H9 (cell line): Measurements from ENCODE around the gene SMYD2. TPM values are rescaled to one million over a fixed set of nuclear protein-coding genes. Genes with fewer than 3 reads are reported as not detected.

Source experiments
- DNase-seq: peaks from one replicate; pipeline ENCODE4 v3.0.0-alpha.2; 2017
- H2AFZ ChIP-seq: one replicate; pipeline ENCODE4 v1.6.1; 2013; ENCODE audit warnings: mild to moderate bottlenecking, low read length, control low read depth, moderate library complexity
- H2AK5ac ChIP-seq: 2 replicates; pipeline ENCODE4 v1.6.1; 2013; ENCODE audit warnings: low read length, control low read depth, mixed read lengths; ENCODE audit not compliant: insufficient read length
- H2BK120ac ChIP-seq: one replicate; pipeline ENCODE4 v1.6.1; 2013; ENCODE audit warnings: low read depth, mild to moderate bottlenecking, low read length, control low read depth, inconsistent platforms; ENCODE audit not compliant: poor library complexity, severe bottlenecking
- H2BK12ac ChIP-seq: 2 replicates; pipeline ENCODE4 v1.6.1; 2013; ENCODE audit warnings: low read length, control low read depth, mixed read lengths, low read depth; ENCODE audit not compliant: insufficient read length
- H2BK15ac ChIP-seq: 2 replicates; pipeline ENCODE4 v1.6.1; 2013; ENCODE audit warnings: low read depth, low read length, control low read depth
- H2BK20ac ChIP-seq: one replicate; pipeline ENCODE4 v1.6.1; 2013; ENCODE audit warnings: low read depth, mild to moderate bottlenecking, low read length, control low read depth, inconsistent platforms; ENCODE audit not compliant: poor library complexity, severe bottlenecking
- H2BK5ac ChIP-seq: 2 replicates; pipeline ENCODE4 v1.6.1; 2013; ENCODE audit warnings: low read length, control low read depth, mixed read lengths; ENCODE audit not compliant: insufficient read length
- H3K14ac ChIP-seq: 2 replicates; pipeline ENCODE4 v1.6.1; 2013; ENCODE audit warnings: low read length, control low read depth; ENCODE audit not compliant: insufficient read depth
- H3K18ac ChIP-seq: 2 replicates; pipeline ENCODE4 v1.6.1; 2013; ENCODE audit warnings: low read depth, mild to moderate bottlenecking, mixed read lengths, low read length, control low read depth; ENCODE audit not compliant: insufficient read length
- H3K23ac ChIP-seq: 2 replicates; pipeline ENCODE4 v1.6.1; 2013; ENCODE audit warnings: low read length, control low read depth, mixed read lengths, low read depth; ENCODE audit not compliant: insufficient read length
- H3K23me2 ChIP-seq: 2 replicates; pipeline ENCODE4 v1.6.1; 2013; ENCODE audit warnings: low read depth, mild to moderate bottlenecking, mixed read lengths, low read length, control low read depth; ENCODE audit not compliant: insufficient read length, poor library complexity, severe bottlenecking
- H3K27ac ChIP-seq: 2 replicates; pipeline ENCODE4 v1.5.1; 2013; ENCODE audit warnings: low read length, control low read depth, mixed read lengths, low read depth; ENCODE audit not compliant: insufficient read length
- H3K27me3 ChIP-seq: 2 replicates; pipeline ENCODE4 v1.6.1; 2013; ENCODE audit warnings: low read length, control low read depth, inconsistent platforms; ENCODE audit not compliant: insufficient read depth
- H3K4ac ChIP-seq: 2 replicates; pipeline ENCODE4 v1.6.1; 2013; ENCODE audit warnings: low read depth, mild to moderate bottlenecking, control low read depth, inconsistent platforms, low read length, moderate library complexity
- H3K4me1 ChIP-seq: 2 replicates; pipeline ENCODE4 v1.6.1; 2013; ENCODE audit warnings: low read length, control low read depth, inconsistent platforms; ENCODE audit not compliant: insufficient read depth
- H3K4me2 ChIP-seq: 2 replicates; pipeline ENCODE4 v1.6.1; 2013; ENCODE audit warnings: low read length, control low read depth, mixed read lengths; ENCODE audit not compliant: insufficient read length, insufficient read depth
- H3K56ac ChIP-seq: 2 replicates; pipeline ENCODE4 v1.6.1; 2013; ENCODE audit warnings: low read depth, mild to moderate bottlenecking, mixed read lengths, low read length, control low read depth; ENCODE audit not compliant: insufficient read length
- H3K79me1 ChIP-seq: 2 replicates; pipeline ENCODE4 v1.6.1; 2013; ENCODE audit warnings: low read depth, mild to moderate bottlenecking, moderate library complexity, low read length, control low read depth, inconsistent platforms; ENCODE audit not compliant: insufficient read depth, poor library complexity, severe bottlenecking
- H3K79me2 ChIP-seq: 2 replicates; pipeline ENCODE4 v1.6.1; 2013; ENCODE audit warnings: low read length, control low read depth, inconsistent platforms; ENCODE audit not compliant: insufficient read depth
- H3K9ac ChIP-seq: 2 replicates; pipeline ENCODE4 v1.6.1; 2013; ENCODE audit warnings: low read length, control low read depth, mixed read lengths; ENCODE audit not compliant: insufficient read length; ENCODE audit errors: extremely low read depth
- H3K9me3 ChIP-seq: one replicate; pipeline ENCODE4 v1.6.1; 2013; ENCODE audit warnings: low read depth, low read length, inconsistent platforms; ENCODE audit not compliant: control insufficient read depth
- H3T11ph ChIP-seq: one replicate; pipeline ENCODE4 v1.6.1; 2013; ENCODE audit warnings: mild to moderate bottlenecking, low read length, control low read depth, inconsistent platforms
- H4K20me1 ChIP-seq: one replicate; pipeline ENCODE4 v1.6.1; 2013; ENCODE audit not compliant: control insufficient read depth, insufficient read length, insufficient read depth
- H4K5ac ChIP-seq: 2 replicates; pipeline ENCODE4 v1.6.1; 2013; ENCODE audit warnings: low read depth, mild to moderate bottlenecking, mixed read lengths, low read length, control low read depth; ENCODE audit not compliant: insufficient read length
- H4K8ac ChIP-seq: replicated peaks from 2 replicates; pipeline ENCODE4 v1.6.1; 2013; ENCODE audit warnings: low read length, control low read depth, mixed read lengths, low read depth; ENCODE audit not compliant: insufficient read length
- H4K91ac ChIP-seq: 2 replicates; pipeline ENCODE4 v1.6.1; 2013; ENCODE audit warnings: low read depth, mild to moderate bottlenecking, moderate library complexity, mixed read lengths, low read length, control low read depth; ENCODE audit not compliant: insufficient read length
- H3K27ac Mint-ChIP-seq, 3 experiments: 2 replicates in 2 of 3; 3 replicates in 1 of 3; pipeline ENCODE4 v1.8.0; 2020 to 2021; ENCODE audit warnings: mixed read lengths in 3 of 3, mild to moderate bottlenecking in 1 of 3, moderate library complexity in 1 of 3
- H3K27me3 Mint-ChIP-seq: 2 replicates; pipeline ENCODE4 v1.8.0; 2021; ENCODE audit warnings: low read depth, mild to moderate bottlenecking, moderate library complexity, mixed read lengths
- H3K36me3 Mint-ChIP-seq, 3 experiments: 2 replicates in 2 of 3; 3 replicates in 1 of 3; pipeline ENCODE4 v1.8.0; 2020 to 2021; ENCODE audit warnings: low read depth in 3 of 3, mixed read lengths in 3 of 3; ENCODE audit not compliant: insufficient read depth in 1 of 3
- H3K4me1 Mint-ChIP-seq, 2 experiments: 2 replicates each; pipeline ENCODE4 v1.8.0; 2020; ENCODE audit warnings: mixed read lengths in 2 of 2
- H3K4me3 Mint-ChIP-seq, 2 experiments: 2 replicates in 1 of 2; 3 replicates in 1 of 2; pipeline ENCODE4 v1.8.0; 2020 to 2021; ENCODE audit warnings: mild to moderate bottlenecking in 2 of 2, mixed read lengths in 2 of 2, moderate library complexity in 1 of 2
- H3K9me3 Mint-ChIP-seq, 2 experiments: 2 replicates in 1 of 2; 3 replicates in 1 of 2; pipeline ENCODE4 v1.8.0; 2020; ENCODE audit warnings: mild to moderate bottlenecking in 2 of 2, mixed read lengths in 2 of 2, moderate library complexity in 1 of 2
- WGBS: extraction: QIAGEN DNeasy Blood & Tissue Kit; methylation state at CpG from one replicate; pipeline ENCODE4 v1.1.7; 2013; ENCODE audit warnings: missing lambda C conversion rate, low lambda C conversion rate, mixed read lengths; ENCODE audit not compliant: insufficient read length; ENCODE audit errors: extremely low coverage; 5-methylcytosine and 5-hydroxymethylcytosine counted together
- total RNA-seq: library from RNA; stranded (reverse); gene quantifications from 2 replicates; pipeline ENCODE4 v1.2.1, GENCODE V29; 2021
- TF ChIP-seq, protein P1 (sequence below): fragments of 200-600 bp; sonication (generic); conservative IDR thresholded peaks from 3 replicates; pipeline ENCODE4 v1.8.0; 2021; ENCODE audit warnings: antibody characterized with exemption, mild to moderate bottlenecking

The SMYD2 gene
- total RNA-seq, 1 experiment from 2014 or later = 10.9 TPM

DNA sequence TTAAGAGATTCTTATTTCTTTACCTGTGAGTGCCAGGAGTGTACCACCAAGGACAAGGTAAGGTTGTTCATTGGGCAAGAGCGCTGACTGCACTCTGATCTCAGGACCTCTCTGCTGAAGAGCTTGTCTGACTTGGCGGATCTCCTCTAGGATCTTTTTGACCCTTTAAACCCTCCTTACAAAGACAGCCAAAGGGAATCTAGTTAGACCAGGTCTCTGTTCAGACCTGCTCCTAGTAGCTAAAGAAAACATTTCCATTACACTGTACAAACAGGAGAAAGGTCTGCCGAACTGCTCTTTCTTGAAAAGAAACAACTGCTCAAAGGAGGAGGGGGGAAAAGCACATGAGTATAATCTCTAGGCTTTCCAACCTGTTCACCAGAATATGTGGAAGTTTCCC lies 49.3 kb downstream of the SMYD2 start:
- no peak for DNase-seq
- WGBS = no CpG with 5 or more reads among the region's 3 CpGs
- no peak overlapping the region for H2BK12ac ChIP-seq
- H3K79me1 ChIP-seq = no peaks in the 10 kb centered on the region
- H2BK20ac ChIP-seq = no peak overlapping the region
- TF ChIP-seq, protein P1, sequence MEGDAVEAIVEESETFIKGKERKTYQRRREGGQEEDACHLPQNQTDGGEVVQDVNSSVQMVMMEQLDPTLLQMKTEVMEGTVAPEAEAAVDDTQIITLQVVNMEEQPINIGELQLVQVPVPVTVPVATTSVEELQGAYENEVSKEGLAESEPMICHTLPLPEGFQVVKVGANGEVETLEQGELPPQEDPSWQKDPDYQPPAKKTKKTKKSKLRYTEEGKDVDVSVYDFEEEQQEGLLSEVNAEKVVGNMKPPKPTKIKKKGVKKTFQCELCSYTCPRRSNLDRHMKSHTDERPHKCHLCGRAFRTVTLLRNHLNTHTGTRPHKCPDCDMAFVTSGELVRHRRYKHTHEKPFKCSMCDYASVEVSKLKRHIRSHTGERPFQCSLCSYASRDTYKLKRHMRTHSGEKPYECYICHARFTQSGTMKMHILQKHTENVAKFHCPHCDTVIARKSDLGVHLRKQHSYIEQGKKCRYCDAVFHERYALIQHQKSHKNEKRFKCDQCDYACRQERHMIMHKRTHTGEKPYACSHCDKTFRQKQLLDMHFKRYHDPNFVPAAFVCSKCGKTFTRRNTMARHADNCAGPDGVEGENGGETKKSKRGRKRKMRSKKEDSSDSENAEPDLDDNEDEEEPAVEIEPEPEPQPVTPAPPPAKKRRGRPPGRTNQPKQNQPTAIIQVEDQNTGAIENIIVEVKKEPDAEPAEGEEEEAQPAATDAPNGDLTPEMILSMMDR = no peak
- no peak overlapping the region for H3K9ac ChIP-seq
- H3K4ac ChIP-seq = no peak overlapping the region
- H3K56ac ChIP-seq = no peak overlapping the region
- no peaks in the 10 kb centered on the region; a peak in 2 of 7 replicates for H3K36me3 Mint-ChIP-seq
- H4K20me1 ChIP-seq = no peaks in the 10 kb centered on the region
- no peaks in the 10 kb centered on the region; the same call in 1 of the 2 replicates for H3K27me3 ChIP-seq
- H4K91ac ChIP-seq = no peak overlapping the region
- no peak overlapping the region for H3T11ph ChIP-seq
- no peaks in the 10 kb centered on the region for H3K9me3 ChIP-seq
- no peak overlapping the region for H3K27ac Mint-ChIP-seq
- H3K4me2 ChIP-seq = no peak overlapping the region
- no peak overlapping the region for H3K14ac ChIP-seq
- peaks cover 1% of the 10 kb centered on the region; the same call in 1 of the 2 replicates for H3K27me3 Mint-ChIP-seq
- H2BK120ac ChIP-seq = no peak overlapping the region
- no peaks in the 10 kb centered on the region for H3K9me3 Mint-ChIP-seq
- no peak overlapping the region for H2BK15ac ChIP-seq
- no peaks in the 10 kb centered on the region for H3K23me2 ChIP-seq
- no peak overlapping the region for H2AK5ac ChIP-seq
- peaks cover 18% of the 10 kb centered on the region in 2 experiments for H3K4me1 Mint-ChIP-seq
- H4K8ac ChIP-seq = no peak overlapping the region
- H3K79me2 ChIP-seq = no peaks in the 10 kb centered on the region
- H2BK5ac ChIP-seq = no peak overlapping the region
- H2AFZ ChIP-seq = no peak overlapping the region
- no peak overlapping the region for H3K4me3 Mint-ChIP-seq
- no peaks in the 10 kb centered on the region; the same call in 1 of the 2 replicates for H3K4me1 ChIP-seq
- no peak overlapping the region for H3K23ac ChIP-seq
- H3K27ac ChIP-seq = no peak overlapping the region
- no peak overlapping the region for H4K5ac ChIP-seq
- no peak overlapping the region for H3K18ac ChIP-seq
